ENCODE results near the gene IL2. TPM values are rescaled to one million over a fixed set of nuclear protein-coding genes. Genes with fewer than 3 reads are reported as not detected.
A peak's percentile ranks its signal among the peaks of the same experiment; 100 is the strongest.

IL2 gene
- total RNA-seq (under 1 TPM; 0.76 to 0.85 TPM), total RNA-seq (3.9 to 6.5 reads per million in 2 donors)

DNA sequence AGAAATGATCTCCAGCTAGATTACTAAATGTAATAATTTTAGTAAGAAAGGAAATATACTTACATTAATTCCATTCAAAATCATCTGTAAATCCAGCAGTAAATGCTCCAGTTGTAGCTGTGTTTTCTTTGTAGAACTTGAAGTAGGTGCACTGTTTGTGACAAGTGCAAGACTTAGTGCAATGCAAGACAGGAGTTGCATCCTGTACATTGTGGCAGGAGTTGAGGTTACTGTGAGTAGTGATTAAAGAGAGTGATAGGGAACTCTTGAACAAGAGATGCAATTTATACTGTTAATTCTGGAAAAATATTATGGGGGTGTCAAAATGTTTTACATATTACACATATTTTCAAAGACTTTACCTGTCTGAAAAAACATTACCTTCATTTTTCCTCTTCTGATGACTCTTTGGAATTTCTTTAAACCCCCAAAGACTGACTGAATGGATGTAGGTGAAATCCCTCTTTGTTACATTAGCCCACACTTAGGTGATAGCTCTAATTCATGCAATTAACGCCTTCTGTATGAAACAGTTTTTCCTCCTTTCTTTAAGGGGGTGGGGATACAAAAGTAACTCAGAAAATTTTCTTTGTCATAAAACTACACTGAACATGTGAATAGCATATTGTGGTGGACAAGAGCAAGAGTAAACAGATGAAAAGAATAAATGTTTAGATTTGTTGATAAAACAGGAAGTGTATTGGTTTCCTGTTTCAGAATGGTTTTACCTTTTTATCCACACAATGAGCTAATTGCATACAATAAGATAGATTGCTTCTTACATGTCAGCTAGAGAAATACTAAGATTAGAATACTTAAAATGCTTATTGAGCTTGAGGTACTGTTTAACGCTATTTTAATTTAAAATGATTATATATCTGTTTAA is at the start of gene IL2:
Gene IL2, minus strand, starts transcription at position 495 of the 886 bp plus-strand sequence. Its CDS starts 285 bp downstream, at position 210.
- DNase-seq (no peak), ATAC-seq (peak; percentile 72)
- H3K4me3 Mint-ChIP-seq = peak within 1 kb of the TSS; percentile 83
- no peaks in the 10 kb centered on the region for H3K36me3 Mint-ChIP-seq (ENCODE audit: low read depth)
- H3K27ac Mint-ChIP-seq = peak within 1 kb of the TSS; percentile 87
- H3K4me1 Mint-ChIP-seq = peaks cover 36% of the 10 kb centered on the region
- no peaks in the 10 kb centered on the region for H3K27me3 Mint-ChIP-seq
- no peaks in the 10 kb centered on the region for H3K9me3 ChIP-seq (ENCODE audit: control insufficient read depth, low read length, poor library complexity, severe bottlenecking)

DNA sequence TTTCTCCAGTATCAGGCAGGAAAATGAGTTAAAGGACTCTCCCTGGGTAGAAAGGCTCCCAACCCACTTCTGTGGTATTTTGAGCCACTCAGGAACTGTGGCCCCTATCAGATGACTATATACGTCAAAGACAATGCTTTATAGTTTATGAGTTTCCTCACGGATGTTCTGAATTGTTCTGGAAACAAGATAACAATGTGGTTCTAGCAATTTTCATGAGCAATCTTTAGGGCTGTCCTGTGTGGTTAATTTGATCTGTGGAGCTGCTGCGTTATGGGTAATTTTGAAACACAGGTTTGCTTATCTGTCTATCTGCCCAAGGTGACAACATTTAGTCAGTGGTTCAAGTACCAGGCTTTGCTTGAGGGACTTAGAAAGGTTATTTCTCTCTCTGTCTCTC is 46.7 kb upstream of the IL2 start:
- H3K4me1 Mint-ChIP-seq = peaks cover 8% of the 10 kb centered on the region
- H3K27me3 Mint-ChIP-seq = no peaks in the 10 kb centered on the region
- H3K36me3 Mint-ChIP-seq (ENCODE audit: low read depth) = no peaks in the 10 kb centered on the region
- H3K9me3 ChIP-seq (ENCODE audit: control insufficient read depth, low read length, poor library complexity, severe bottlenecking) = no peaks in the 10 kb centered on the region
- H3K4me3 Mint-ChIP-seq = no peak overlapping the region
- H3K27ac Mint-ChIP-seq = peak overlapping the region; percentile 3
- ATAC-seq (peak; percentile 77), DNase-seq (no peak)

DNA sequence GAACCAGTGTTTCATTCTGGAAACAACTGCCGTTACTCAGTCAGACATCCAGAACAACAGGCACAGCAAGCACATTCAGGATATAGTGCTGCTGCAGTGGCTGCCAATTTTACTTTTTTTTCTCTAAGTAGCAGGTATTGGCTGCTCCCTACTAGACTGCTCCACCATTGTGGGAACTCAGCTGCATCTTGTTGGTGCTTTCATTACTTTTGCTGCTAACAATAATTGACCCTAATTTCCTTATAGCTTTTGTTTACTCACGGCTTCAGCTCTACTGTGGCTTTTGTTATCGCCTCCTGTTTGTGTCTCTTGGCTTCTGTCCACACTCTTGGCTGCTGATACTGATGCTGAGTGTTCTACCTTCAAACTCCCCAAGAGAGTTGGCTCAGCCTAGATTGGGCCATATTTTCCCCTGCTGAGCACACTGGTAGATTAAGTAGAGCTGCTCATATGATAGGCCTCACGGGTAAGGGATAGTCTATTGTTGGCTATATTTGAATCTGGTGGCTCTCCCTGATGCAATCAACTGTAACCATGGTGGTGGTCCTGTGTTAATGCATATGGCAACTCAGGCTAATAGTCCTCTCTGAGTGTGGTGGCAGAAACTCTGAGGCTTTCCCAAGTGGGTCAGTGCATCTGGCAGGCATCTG is 44.5 kb upstream of the IL2 start:
- DNase-seq = no peak
- ATAC-seq = no peak
- Mint-ChIP-seq H3K27ac (no peak overlapping the region), H3K4me1 (peaks cover 2% of the 10 kb centered on the region), H3K36me3 (ENCODE audit: low read depth) (no peaks in the 10 kb centered on the region), H3K4me3 (no peak overlapping the region), H3K27me3 (no peaks in the 10 kb centered on the region)
- H3K9me3 ChIP-seq (ENCODE audit: control insufficient read depth, low read length, poor library complexity, severe bottlenecking) = no peaks in the 10 kb centered on the region

DNA sequence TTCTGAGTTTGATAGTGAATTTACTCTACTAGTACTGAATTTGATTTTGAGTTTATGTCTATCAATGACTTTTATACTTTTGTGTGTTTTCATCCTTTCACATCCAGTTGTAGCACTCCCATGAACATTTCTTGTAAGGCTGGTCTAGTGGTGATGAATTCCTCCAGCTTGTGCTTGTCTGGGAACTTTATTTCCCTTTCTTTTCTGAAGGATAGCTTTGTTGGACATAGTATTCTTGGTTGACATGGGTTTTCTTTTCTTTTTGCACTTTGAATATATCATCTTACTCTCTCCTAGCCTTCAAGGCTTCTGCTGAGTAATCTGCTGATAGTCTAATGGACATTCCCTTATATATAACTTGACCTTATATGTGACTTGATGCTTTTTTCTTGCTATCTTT is 32.5 kb upstream of the IL2 start:
- H3K9me3 ChIP-seq (ENCODE audit: control insufficient read depth, low read length, poor library complexity, severe bottlenecking) = peaks cover 9% of the 10 kb centered on the region
- H3K36me3 Mint-ChIP-seq (ENCODE audit: low read depth) = no peaks in the 10 kb centered on the region
- DNase-seq (no peak), ATAC-seq (no peak)
- no peak overlapping the region for H3K4me3 Mint-ChIP-seq
- H3K27ac Mint-ChIP-seq = no peak overlapping the region
- H3K4me1 Mint-ChIP-seq = no peaks in the 10 kb centered on the region
- no peaks in the 10 kb centered on the region for H3K27me3 Mint-ChIP-seq

DNA sequence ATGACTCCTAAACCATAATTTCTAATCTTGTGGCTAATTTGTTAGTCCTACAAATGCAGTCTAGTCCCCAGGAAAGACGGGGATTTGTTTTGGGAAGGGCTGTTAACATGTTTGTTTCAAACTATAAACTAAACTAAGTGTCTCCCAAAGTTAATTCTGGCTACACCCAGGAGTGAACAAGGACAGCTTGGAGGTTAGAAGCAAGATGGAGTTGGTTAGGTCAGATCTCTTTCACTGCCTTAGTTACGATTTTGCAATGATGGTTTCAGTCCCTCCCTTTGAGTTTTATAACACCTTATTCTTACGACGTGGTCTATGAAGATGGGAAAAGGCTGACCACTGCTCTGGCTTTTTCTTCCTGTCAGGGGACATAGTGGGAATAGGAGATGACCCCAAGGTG is 27.0 kb upstream of the IL2 start:
- Mint-ChIP-seq H3K4me1 (peaks cover 6% of the 10 kb centered on the region), H3K4me3 (no peak overlapping the region), H3K27ac (no peak overlapping the region), H3K27me3 (no peaks in the 10 kb centered on the region), H3K36me3 (ENCODE audit: low read depth) (peaks cover 2% of the 10 kb centered on the region)
- peaks cover 3% of the 10 kb centered on the region for H3K9me3 ChIP-seq (ENCODE audit: control insufficient read depth, low read length, poor library complexity, severe bottlenecking)
- ATAC-seq (no peak), DNase-seq (no peak)

DNA sequence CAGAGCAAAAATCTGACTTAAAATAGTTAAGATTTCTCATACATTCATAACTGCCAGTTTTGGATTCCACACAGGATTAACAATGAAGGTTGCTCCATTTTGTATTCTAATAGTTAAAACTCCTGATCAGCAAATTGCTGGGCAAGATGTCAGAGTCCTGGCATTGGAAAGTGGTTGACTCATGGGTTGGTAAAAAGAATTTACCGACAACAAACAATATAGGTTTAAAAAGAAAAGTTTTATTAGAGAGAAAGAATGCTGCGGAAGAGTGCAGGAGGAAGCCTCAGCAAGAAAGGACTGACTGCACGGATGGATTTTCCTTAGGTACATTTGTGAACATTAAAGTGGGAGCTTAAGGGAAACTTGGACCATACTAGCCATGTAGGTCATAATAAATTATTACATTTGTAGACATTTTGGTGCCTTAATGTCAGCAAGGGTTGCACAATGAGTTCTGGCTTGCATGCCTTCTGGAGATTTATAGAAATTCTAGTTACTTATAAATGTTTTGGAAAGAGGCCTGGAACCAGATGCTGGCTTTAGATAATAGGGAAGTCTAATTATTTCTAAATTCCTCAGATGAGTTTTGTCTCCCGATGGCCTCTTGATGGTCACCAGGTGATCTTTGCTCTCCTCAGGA is 25.4 kb upstream of the IL2 start:
- DNase-seq (no peak), ATAC-seq (no peak)
- H3K4me1 Mint-ChIP-seq = peaks cover 6% of the 10 kb centered on the region
- H3K27me3 Mint-ChIP-seq = no peaks in the 10 kb centered on the region
- no peak overlapping the region for H3K27ac Mint-ChIP-seq
- peaks cover 3% of the 10 kb centered on the region for H3K9me3 ChIP-seq (ENCODE audit: control insufficient read depth, low read length, poor library complexity, severe bottlenecking)
- no peak overlapping the region for H3K4me3 Mint-ChIP-seq
- peaks cover 2% of the 10 kb centered on the region for H3K36me3 Mint-ChIP-seq (ENCODE audit: low read depth)

DNA sequence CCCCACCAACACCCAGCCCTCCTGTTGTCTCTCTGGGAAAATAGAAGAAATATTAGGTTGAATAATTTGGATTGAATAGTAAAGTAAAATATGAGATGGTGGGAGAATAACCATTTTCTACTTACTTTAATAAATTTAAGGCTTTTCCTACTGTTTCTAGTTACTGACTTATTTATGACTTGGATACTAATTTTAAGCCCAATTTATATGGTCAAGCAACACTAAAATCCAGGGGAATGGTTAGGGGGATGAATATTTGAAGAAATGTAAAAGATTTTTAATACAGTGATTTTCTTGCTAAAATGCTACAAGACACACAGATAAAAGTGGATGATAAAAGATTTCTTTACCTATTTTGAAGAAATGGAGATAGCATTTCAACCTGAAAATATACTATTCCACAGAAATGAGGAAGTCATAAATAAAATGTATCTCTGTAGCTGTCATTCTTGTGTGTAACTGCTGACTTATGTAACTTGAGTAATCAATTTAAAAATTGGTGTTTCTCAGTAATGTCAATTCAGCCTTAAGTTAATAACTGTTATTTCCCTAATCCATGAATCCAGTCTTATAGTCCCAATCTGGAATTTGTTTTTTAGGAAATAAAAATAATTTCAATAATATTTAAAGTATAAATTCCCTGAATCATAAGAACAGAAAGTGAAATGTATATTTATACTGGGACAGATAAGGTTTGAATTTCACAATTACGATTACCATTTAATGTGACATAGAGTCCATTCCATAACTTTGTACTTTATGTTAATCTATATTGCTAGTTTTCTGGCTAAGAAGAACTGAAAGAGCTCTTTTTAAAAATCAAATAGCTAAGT is 24.3 kb upstream of the IL2 start:
- Mint-ChIP-seq H3K4me1 (peaks cover 6% of the 10 kb centered on the region), H3K27ac (no peak overlapping the region), H3K27me3 (no peaks in the 10 kb centered on the region), H3K36me3 (ENCODE audit: low read depth) (peaks cover 2% of the 10 kb centered on the region), H3K4me3 (no peak overlapping the region)
- ATAC-seq (no peak), DNase-seq (no peak)
- no peaks in the 10 kb centered on the region for H3K9me3 ChIP-seq (ENCODE audit: control insufficient read depth, low read length, poor library complexity, severe bottlenecking)

DNA sequence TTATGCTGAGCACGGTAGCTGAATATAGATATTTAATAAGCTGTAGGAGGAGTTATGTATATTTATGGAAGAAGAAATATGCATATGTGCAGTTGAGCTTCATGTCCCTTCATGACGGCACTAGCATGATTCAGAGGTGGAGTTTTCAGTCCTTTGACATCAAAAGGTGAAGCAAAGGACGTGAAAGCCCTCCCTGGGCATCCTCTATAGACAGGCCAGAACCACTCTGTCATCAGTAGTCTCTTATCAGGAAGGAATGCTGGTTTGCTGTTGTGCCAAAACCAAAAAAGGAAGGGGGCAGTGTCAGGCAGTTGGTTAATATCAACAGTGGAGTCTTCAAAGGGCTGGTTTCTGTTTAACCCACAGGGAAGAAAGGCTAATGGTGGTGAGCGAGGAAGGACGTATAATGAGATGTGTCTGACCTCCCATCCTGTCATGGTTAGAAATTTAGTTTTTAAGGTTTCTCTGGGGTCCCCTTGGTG is 23.5 kb upstream of the IL2 start:
- no peak overlapping the region for H3K4me3 Mint-ChIP-seq

DNA sequence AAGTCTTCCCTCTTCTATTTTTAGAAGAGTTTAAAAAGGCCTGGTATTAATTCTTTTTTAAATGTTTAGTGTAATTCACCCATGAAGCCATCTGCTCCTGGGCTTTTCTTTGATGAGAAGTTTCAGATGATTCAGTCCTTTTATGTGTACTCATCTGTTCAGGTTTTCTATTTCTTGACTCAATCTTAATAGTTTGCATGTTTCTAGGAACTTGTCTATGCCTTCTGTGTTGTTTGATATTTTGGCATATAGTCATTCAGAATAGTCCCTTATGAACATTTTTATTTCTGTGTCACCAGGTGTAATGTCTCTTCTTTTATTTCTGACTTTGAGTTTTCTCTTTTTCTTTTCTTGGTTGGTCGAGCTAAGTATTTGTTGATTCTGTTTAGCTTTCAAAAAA is 20.2 kb upstream of the IL2 start:
- ATAC-seq (no peak), DNase-seq (no peak)
- Mint-ChIP-seq H3K4me3 (no peak overlapping the region), H3K27me3 (no peaks in the 10 kb centered on the region), H3K27ac (no peak overlapping the region), H3K36me3 (ENCODE audit: low read depth) (no peaks in the 10 kb centered on the region), H3K4me1 (peaks cover 6% of the 10 kb centered on the region)
- no peaks in the 10 kb centered on the region for H3K9me3 ChIP-seq (ENCODE audit: control insufficient read depth, low read length, poor library complexity, severe bottlenecking)

More for the DNA sequence above, 23.5 kb upstream of the IL2 start:
- DNase-seq = no peak
- H3K27ac Mint-ChIP-seq = no peak overlapping the region
- no peak for ATAC-seq
- no peaks in the 10 kb centered on the region for H3K9me3 ChIP-seq (ENCODE audit: control insufficient read depth, low read length, poor library complexity, severe bottlenecking)
- H3K27me3 Mint-ChIP-seq = no peaks in the 10 kb centered on the region
- peaks cover 2% of the 10 kb centered on the region for H3K36me3 Mint-ChIP-seq (ENCODE audit: low read depth)
- H3K4me1 Mint-ChIP-seq = peaks cover 6% of the 10 kb centered on the region

DNA sequence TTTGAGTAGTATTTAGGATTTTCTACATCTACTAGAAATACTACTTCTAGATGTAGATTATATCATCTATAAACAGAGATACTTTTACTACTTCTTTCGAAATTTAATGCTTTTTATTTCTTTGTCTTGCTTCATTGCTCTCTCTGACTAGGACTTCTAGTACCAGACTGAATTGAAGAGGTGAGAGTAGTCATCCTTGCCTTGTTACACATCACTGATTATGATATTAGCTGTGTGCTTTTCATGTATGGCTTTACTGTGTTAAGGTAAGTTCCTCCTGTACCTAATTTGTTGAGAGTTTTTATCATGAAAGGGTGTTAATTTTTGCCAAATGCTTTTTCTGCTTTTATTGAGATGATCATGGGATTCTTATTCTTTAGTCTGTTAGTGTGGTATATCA is 19.6 kb upstream of the IL2 start:
- Mint-ChIP-seq H3K36me3 (ENCODE audit: low read depth) (no peaks in the 10 kb centered on the region), H3K27me3 (no peaks in the 10 kb centered on the region), H3K27ac (no peak overlapping the region), H3K4me1 (peaks cover 6% of the 10 kb centered on the region), H3K4me3 (no peak overlapping the region)
- no peak for DNase-seq
- ATAC-seq = no peak
- H3K9me3 ChIP-seq (ENCODE audit: control insufficient read depth, low read length, poor library complexity, severe bottlenecking) = no peaks in the 10 kb centered on the region

DNA sequence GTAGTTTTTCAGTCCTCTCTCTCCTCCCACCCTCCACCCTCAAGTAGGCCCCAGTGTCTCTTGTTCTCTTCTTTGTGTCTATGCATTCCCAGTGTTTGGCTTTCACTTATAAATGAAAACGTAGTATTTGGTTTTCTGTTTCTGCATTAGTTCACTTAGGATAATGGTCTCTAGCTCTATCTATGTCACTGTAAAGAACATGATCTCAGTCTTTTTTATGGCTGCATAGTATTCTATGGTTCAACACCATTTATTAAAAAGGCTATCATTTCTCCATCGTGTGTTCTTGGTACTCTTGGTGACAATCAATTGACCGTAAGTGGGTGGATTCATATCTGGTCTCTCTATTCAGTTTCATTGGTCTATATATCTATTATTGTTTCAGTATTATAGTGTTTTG is 18.7 kb upstream of the IL2 start:
- H3K27ac Mint-ChIP-seq = no peak overlapping the region
- H3K4me3 Mint-ChIP-seq = no peak overlapping the region
- H3K4me1 Mint-ChIP-seq = peaks cover 6% of the 10 kb centered on the region
- no peaks in the 10 kb centered on the region for H3K9me3 ChIP-seq (ENCODE audit: control insufficient read depth, low read length, poor library complexity, severe bottlenecking)
- ATAC-seq = no peak
- H3K36me3 Mint-ChIP-seq (ENCODE audit: low read depth) = no peaks in the 10 kb centered on the region
- DNase-seq = no peak
- H3K27me3 Mint-ChIP-seq = no peaks in the 10 kb centered on the region

DNA sequence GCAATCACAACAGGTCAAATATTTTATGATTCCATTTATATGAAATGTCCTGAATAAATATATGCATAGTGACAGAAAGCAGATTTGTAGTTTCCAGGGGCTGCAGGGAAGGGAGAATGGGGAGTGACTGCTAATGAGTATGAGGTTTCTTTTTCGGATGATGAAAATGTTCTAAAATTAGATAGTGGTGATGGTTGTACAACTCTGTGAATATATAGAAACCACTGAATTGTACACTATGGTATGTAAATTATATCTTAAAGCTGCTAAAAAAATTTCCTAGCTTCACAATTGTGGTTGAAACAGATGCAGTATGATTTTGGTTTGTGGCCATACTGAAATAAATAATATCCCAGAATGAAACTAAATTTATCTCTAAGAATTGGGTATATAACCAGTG is 12.9 kb upstream of the IL2 start:
- DNase-seq = no peak
- Mint-ChIP-seq H3K36me3 (ENCODE audit: low read depth) (no peaks in the 10 kb centered on the region), H3K27ac (no peak overlapping the region), H3K27me3 (no peaks in the 10 kb centered on the region), H3K4me3 (no peak overlapping the region), H3K4me1 (no peaks in the 10 kb centered on the region)
- no peak for ATAC-seq
- H3K9me3 ChIP-seq (ENCODE audit: control insufficient read depth, low read length, poor library complexity, severe bottlenecking) = no peaks in the 10 kb centered on the region
